ENCODE measurements around the gene PREP.
"Not testable (repeated sequence)": the region's sequence is repeated elsewhere in the genome, so short reads cannot be mapped to it uniquely, and the experiment has no call there.

Gene PREP

GRCh38 chr6:105263685-105264610 lies 138.9 kb downstream of the PREP start:
- DNase-seq (ENCODE audit: low read depth) = peak; percentile 33

- DNase-seq (ENCODE audit: low read depth) = no peak
These were observed 142.7 kb downstream of the PREP start for GRCh38 chr6:105259913-105260889.

GRCh38 chr6:105258816-105259215 lies 144.1 kb downstream of the PREP start:
- no peak for DNase-seq (ENCODE audit: low read depth)

- DNase-seq (ENCODE audit: low read depth) = no peak
These were observed 145.5 kb downstream of the PREP start for GRCh38 chr6:105257340-105257739.

GRCh38 chr6:105256619-105257018 lies 146.3 kb downstream of the PREP start:
- no peak for DNase-seq (ENCODE audit: low read depth)

- DNase-seq (ENCODE audit: low read depth) = no peak
These were observed 149.1 kb downstream of the PREP start for GRCh38 chr6:105253787-105254186.

- DNase-seq (ENCODE audit: low read depth) = no peak
These were observed 151.2 kb downstream of the PREP start for GRCh38 chr6:105251689-105252088.

- DNase-seq (ENCODE audit: low read depth) = peak; percentile 52
These were observed 152.3 kb downstream of the PREP start for GRCh38 chr6:105250533-105250932.

- peak; percentile 61 for DNase-seq (ENCODE audit: low read depth)
These were observed 159.4 kb downstream of the PREP start for GRCh38 chr6:105243487-105243886.

- DNase-seq (ENCODE audit: low read depth) = no peak
These were observed 167.7 kb downstream of the PREP start for GRCh38 chr6:105235155-105235554.

- not testable (repeated sequence) for DNase-seq (ENCODE audit: low read depth)
These were observed 171.1 kb downstream of the PREP start for GRCh38 chr6:105231771-105232170.

Measured in ELR (cell line).